Embryonic facial prominence (tissue), 1 donor: ENCODE data around the gene PPP2R2C.

Source experiments
- DNase-seq: peaks from one replicate; pipeline ENCODE4 v3.0.0-alpha.2; 2016; ENCODE audit errors: extremely low spot score

The PPP2R2C gene

DNA sequence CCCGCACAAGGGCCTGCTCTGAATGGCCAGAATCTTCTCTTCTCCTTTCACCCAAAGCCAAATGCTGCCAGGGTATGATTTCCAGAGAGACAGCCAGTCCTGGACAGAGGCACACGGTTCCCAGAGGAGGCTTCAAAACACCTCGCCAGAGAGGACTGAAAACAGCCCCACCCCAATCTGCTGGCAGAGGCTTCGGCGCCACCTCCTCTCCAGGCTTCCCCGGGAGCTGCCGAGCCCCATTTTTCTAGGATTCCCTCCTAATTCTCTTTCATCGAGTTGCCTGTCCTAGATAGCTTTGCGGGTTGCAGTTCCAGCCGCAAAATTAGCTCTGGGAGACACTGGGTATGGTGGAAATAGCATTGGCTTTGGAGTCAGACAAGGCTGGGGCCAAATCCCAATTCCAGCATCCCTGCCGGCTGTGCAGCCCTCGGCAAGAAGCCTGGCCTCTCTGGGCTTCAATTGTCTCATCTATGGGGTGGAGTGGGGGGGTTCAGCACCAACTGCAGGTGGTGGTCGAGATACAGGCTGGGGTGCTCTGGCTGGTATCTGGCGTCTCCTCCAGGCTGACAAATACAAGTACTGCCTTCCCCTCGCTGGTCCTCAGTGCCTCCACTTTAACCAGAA is 22.6 kb downstream of the PPP2R2C start:
- no peak for DNase-seq

- no peak for DNase-seq
Observed at GRCh38 chr4:6449335-6449734, 23.1 kb downstream of the PPP2R2C start.

GRCh38 chr4:6448476-6449170 is 23.8 kb downstream of the PPP2R2C start:
- no peak for DNase-seq

DNA sequence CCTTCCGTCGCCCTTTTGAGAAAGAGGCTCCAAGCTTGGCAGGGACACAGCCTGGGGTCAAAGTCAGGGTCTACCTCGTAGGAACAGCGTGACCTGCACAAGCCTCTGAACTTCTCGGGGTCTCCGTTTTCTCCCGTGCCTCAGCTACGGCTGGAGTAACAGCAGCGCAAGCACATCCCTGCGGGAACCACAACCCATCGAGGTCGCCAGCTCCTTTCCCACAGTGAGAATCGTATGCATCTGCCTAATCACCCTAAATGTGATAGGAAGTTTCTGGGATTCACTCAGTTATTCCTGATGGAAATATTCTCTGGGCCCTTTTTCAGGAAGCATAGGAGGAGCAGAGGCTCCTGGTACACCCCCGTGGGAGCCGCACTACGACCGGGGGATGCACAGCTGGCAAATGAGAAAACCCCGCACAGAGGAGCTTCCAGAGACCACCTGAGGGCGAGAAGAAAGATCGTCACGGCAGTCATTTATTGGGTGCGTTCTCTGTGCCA is 24.7 kb downstream of the PPP2R2C start:
- no peak for DNase-seq

DNA sequence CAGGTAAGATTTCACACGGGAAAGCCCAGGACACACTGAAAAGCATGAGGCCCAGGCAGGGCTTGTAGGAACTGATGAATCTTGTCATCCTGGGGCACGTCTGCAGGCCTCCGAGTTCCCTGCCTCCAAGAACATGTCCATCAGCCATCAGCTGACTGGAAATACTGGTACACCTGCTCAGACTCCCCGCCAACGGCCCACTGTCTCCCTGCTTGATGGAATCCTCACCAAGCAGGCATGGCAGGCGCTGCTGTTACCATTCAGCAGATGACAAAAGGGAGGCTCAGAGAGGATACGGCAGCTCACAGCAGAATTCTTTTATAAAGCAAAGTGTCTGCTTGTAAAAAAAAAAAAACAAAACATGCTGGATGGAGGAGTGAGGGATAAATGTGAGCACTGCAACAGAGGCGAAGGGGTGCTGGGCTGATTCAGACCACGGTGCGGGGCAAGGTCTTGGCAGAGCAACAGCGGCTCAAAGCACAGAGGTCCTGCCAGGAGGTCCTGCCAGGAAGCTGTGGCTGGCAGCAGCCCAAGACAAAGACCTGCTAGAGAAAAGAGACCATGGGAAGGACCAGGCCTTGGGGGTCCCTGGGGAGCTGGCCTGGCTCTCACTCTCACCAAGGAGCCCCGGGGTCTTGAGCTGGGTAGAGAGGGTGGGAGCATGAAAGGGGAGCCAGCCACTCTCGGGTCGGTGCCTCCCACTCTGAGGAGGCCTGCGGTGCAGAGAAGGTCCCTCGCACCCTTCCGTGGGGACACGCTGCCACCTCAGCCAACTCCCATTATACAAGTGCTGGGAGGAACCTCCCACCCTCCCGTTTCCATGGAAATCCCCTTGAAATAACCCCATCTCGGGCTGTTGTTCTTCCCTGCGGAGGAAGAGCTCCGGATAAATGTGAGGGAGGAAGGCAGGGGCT is 25.6 kb downstream of the PPP2R2C start:
- DNase-seq = no peak

GRCh38 chr4:6446130-6446482 is 26.3 kb downstream of the PPP2R2C start:
- no peak for DNase-seq

- no peak for DNase-seq
Observed at GRCh38 chr4:6445403-6446129, 26.8 kb downstream of the PPP2R2C start.

DNA sequence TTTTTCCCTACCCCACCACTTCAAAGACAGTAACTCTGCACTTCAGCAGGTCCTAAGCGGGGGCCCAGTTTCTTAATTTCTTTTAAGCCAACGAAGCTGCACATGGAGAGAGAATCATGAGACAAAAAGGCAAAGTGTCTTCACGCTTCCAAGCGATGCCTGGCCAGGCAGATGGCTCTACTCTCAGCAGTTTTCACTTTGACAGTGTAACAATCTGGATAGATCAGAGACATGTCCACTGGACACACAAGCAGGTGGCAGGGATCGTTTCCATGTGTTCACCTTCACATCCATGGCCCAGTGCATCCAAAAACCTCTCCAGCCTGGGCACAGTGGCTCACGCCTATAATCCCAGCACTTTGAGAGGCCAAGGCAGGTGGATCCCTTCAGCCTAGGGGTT is 27.8 kb downstream of the PPP2R2C start:
- no peak for DNase-seq

DNA sequence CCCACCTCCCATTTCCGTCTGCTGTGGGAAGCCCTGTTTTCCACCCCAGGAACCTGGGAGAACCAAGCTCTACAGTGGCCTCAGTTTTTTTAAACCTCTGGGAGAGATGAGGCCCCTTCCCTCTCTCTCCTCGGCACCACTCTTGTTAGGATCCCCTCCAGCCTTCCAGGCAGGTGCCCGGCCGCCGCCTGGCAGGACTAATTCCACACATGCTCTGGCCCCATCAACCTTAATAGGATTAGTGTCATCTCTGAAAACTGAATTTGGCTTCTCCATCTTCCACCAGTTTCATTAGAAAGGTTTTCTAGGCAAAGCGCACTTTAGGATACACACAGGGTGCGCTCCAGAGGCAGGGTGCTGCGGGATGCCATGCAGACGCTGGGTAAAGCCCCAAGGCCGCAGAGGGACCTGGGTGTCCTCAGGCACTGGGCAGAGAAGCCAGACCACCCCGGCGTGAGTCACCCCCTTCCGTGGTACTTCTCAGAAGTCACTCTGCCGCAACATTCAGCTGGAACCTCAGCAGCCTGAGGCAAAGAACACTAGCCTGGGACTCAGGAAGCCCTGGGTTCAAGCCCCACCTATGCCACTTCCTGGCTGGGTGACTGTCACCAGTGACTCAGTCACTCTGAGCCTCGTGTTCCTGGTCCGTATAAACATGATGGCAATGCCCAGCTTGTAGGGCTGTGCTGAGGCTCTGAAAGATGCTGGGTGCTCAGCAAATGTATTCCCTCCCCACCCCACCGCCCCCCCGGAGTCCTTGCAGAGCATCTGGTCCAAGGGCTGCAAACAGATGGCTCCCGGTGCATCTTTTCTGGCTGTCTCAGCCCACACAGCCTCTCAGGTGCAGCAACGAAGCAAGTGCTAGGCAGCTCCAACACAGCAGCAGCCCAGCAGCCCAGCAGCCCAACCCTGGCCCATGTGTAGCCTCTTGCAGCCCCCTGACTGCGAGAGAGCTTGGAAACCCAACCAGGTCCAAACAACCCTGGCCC is 29.1 kb downstream of the PPP2R2C start:
- no peak for DNase-seq

GRCh38 chr4:6442555-6442954 is 29.9 kb downstream of the PPP2R2C start:
- no peak for DNase-seq

DNA sequence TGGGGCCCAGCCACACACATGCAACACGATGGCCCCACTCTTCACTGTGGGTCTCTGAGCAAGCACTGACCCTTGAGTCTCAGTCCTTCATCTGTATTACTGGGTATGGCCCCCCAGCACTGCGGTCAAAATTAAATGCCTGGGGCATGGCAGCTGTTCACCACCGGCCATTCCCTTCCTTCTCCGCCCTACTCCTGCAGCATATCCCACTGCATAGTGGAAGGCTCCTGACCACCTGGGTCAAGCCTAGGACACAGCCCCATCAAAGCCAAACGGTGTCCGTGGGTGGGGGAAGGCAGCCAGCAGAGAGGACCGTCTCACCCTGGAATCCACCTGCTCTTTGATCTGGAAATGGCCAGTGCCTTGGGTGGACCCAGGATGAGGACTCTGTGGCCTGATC is 30.7 kb downstream of the PPP2R2C start:
- no peak for DNase-seq

DNA sequence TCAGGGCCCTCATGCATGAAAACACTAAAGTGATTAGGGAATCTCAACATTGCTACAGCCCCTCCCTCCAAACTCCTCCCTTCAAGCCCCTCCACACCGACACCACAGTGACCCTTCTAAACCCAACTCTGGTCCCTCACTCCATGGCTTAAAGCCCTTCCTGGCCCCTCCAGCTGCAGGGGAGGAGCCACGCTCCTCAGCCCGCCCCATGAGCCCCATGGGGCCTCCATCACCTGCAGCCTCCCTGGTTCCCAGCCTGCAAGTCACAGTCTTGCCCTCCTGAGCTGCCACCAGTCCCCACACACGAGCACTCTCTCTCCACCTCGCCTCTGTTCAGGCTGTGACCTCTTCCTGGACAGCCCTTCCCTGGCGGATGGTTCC is 31.2 kb downstream of the PPP2R2C start:
- DNase-seq = no peak

- no peak for DNase-seq
Observed at GRCh38 chr4:6440506-6441201, 31.8 kb downstream of the PPP2R2C start.

GRCh38 chr4:6439120-6439762 is 33.2 kb downstream of the PPP2R2C start:
- DNase-seq = no peak

- DNase-seq = no peak
Observed at GRCh38 chr4:6437826-6438238, 34.6 kb downstream of the PPP2R2C start.

- DNase-seq = no peak
Observed at GRCh38 chr4:6435010-6435409, 37.4 kb downstream of the PPP2R2C start.

- DNase-seq = no peak
Observed at GRCh38 chr4:6430927-6431326, 41.5 kb downstream of the PPP2R2C start.

GRCh38 chr4:6427439-6428090 is 44.8 kb downstream of the PPP2R2C start:
- no peak for DNase-seq
